SHP77 treated with DMSO at 0.1 percent for 48 hours (cell line): ENCODE measurements around the gene ATG13.
"Not testable (repeated sequence)": the region's sequence is repeated elsewhere in the genome, so short reads cannot be mapped to it uniquely, and the experiment has no call there.

Experiments
- DNase-seq: peaks from one replicate; lab custom pipeline; 2025; lab: John Stamatoyannopoulos, UW

Gene ATG13

DNA sequence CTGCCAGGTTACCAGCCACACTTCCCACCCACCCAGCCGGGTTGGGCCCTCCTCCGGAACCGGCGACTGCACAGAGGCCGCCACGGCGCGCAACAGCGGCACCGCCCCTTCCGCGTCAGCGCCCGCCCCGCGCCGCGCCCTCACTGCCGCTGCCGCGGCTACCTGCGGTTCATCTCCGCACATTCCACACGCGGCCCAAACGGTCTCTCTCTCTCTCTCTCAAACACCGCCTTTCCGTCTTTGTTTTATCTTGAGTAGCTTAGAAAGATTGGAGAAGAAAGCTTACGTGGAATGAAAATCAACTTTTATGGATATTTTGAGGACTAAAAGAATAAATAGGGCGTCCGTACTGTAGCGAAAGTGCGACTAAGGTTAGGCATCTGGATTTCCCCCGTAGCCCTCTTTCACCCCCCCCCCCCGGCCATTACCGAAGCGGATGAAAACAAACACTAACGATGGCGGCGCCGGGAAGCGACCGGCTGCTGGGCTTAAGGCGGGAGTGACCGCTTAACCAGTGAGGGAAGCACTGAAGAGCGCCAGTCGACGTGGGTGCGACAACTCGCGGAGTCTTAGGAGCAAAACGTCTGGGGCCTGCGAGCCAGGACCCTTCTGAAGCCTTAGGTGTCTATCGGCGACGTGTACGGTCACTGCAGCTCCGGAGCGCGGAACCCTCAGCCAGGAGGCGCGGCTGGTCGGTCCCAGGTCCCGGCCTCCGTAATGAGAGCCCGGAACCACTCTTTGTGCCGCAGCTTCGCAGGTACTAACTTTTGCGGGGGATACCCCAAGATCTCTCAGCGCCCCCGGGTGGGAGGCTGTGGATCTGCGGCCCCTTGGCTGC is at the start of gene ATG13, which contains the start of gene HARBI1:
ATG13 (plus strand) TSS at position 420 of the 838 bp plus-strand sequence. CDS start 26,739 bp downstream, outside the sequence.
HARBI1 (minus strand) TSS at position 94 of the 838 bp plus-strand sequence. CDS start 990 bp downstream, outside the sequence.
- peak; percentile 79 for DNase-seq

DNA sequence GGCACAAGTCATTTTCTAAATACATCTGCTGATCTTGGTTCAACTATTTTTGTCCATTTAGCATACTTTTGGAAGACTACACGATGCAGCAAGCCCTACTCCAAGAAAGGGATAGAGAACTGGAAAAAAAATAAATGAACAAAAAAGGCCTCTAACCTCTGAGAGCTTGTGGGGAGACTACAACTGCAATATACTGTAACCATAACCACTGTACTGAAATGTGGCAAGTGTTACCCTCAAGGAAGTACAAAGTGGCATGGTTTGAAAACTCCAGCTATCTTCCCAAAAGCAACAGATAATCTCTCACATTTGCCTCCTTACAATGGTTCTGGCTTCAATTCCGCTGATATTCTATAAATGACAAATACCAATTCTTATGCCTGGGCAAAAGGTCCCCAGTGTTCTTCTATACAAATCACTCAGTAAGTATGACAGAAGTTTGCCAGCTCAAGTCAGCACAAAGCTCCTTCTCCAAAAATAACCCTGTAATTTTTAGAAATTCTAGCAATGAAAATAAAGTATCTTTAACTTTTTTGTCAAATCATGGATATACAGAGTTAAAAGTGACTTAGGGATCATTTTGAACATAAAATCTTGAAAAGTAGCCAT is 46.5 kb upstream of the ATG13 start:
- no peak for DNase-seq

DNA sequence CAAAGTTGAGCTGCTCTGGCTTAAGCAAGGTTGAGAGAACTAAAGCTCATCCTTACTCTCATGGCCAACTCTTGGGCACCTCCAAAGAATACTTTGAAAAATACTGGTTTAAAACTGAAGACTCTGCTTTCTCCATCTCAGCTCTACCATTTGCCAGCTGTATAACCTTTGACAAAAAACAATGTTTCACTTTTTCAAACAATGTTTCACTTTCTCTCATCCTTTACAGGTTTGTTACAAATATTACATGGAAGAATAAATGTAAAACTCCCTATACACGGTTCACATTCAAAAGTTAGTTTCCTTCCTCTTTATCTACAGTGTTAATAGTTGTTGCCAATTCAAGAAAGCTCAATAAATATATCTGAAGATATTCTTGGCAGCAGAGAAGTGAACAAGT is 42.7 kb upstream of the ATG13 start:
- DNase-seq, result no peak

DNA sequence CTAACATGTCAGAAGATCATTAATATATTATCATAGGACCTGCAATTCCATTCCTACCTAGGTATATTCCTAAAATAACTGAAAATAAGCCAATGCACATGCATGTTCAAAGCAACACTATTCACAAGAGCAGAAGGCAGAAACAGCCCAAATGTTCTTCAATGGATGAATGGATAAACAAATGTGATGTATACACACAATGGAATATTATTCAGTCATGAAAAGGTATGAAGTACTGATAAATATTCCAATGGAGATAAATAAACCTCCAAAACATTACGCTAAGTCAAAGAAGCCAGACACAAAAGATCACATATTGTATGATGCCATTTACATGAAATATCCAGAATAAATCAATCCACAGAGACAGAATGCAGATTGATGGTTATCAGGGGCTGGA is 40.3 kb upstream of the ATG13 start:
- no peak for DNase-seq

DNA sequence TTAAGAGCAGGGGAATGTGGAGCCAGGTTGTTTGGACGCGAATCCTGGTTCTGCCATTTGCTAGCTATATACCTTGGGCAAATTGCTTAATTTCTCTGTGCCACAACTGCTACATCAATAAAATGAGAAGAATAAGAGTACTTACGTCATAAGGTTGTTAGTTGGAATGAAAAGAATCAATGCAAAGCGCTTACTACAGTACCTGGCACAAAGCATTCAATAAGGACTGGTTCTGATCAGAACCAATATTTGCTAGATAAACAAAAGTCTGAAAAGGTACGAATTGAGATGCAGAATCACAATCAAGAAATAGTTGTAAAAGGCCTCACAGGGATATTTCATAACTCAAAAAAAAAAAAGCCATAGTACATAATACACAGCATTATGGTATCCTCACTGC is 34.8 kb upstream of the ATG13 start:
- no peak for DNase-seq

DNA sequence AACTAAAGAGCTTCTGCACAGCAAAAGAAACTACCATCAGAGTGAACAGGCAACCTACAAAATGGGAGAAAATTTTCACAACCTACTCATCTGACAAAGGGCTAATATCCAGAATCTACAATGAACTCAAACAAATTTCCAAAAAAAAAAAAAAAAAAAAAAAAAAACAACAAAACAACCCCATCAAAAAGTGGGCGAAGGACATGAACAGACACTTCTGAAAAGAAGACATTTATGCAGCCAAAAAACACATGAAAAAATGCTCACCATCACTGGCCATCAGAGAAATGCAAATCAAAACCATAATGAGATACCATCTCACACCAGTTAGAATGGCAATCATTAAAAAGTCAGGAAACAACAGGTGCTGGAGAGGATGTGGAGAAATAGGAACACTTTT is 33.8 kb upstream of the ATG13 start:
- DNase-seq, result not testable (repeated sequence)

DNA sequence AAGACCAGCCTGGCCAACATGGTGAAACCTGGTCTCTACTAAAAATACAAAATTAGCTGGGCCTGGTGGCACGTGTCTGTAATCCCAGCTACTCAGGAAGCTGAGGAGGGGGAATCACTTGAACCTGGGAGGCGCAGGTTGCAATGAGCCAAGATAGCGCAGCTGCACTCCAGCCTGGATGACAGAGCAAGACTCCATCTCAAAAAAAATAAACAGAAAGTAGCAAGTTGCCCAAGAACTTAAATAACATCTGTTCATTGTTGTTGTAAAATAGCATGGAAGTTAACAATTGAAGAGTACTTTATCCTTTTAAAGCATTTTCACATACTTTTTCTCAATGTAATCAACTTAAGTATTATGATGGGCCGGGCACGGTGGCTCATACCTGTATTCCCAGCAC is 29.2 kb upstream of the ATG13 start:
- DNase-seq, result no peak

DNA sequence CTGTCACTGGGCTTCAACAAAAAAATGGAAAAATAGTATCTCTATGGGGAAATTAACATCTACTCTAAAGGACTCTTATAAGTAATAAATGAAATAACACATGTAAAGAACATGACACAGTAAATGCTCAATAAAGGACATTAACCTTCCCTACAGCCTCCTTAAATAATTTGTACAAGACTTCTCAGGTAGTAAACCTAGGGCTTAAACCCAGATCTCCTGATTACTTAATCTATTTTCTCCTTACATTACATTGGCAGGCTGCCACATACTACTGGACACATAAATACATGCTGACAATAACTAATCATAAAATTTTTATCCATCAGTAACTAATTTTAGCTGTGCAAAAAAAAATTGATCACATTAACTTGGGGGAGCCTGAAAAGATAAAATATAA is 28.4 kb upstream of the ATG13 start:
- DNase-seq, result no peak

DNA sequence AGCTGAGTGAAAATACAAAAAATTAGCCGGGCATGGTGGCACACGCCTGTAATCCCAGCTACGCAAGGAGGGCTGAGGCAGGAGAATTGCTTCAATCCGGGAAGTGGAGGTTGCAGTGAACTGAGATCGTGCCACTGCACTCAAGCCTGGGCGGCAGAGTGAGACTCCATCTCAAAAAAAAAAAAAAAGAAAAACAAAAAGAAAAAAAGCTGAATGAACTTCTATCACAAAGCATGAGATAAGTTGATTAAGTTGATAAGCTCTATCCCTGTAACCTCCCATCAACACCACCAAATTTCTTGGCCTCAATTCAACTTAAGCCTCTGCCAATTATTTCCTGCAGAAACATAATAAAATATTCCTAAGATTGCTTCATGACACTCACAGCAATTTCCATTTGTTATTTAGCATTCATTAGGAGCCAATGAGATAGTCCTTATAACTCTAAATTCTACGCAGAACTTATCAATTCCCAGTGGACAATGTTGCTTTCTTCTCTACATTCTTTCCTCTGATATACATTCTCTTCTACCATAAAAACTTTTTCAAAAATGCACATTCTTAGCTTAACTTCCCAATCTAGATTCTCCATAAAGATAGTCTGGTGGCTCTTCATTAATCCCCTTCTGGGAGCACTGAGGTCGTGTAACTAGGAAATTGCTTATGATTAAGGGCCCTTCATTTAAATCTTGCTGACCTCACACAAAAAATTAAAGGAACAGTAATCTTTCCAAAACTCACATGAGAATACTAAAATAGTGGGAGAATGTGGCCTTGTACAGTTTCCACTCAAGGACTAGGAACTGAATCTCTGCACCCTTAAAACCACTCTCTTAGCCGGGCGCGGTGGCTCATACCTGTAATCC is 26.4 kb upstream of the ATG13 start:
- DNase-seq, result no peak

DNA sequence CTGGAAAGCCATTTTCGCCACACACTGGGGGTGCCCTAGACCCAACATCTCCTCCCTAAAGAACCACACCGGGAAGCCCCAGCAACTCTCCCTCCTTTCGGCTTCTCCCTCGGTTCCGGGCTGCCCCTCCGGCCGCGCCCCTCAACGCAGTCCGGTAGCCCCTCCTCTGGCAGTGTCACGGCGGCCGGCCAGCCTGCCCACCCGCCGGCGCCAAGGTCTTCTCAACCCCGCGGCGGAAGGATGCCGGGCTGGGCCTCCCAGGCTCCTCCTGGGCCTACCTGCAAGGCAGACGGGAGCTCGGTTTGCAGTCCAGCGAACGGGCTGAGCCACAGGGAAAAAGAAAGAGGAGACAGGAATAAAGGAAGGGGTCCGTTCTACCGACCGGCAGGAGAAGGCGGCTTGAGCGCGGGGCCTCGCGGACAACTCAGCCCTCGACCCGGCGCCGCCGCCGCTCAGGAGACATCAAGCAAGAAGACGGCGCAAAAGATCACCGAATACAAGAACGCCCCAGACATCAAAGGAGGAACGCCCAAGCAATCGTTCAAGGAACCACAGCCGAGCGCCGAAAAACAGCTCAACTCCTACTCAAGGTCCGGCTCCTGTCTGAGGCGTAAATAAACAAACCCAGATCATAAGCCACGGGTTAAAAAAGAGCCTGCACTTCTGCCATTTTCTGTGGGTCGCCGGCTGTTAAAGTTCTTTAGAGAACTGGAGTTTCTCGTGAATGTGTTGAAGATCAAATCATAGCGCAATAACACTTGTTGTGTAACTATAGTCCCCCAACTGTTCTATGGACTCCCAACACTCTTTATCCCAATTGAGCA is 23.6 kb upstream of the ATG13 start, which contains the start of gene AMBRA1:
AMBRA1 (minus strand) TSS at position 474 of the 824 bp plus-strand sequence. CDS start 45,643 bp downstream, outside the sequence.
- DNase-seq, result peak; percentile 86

DNA sequence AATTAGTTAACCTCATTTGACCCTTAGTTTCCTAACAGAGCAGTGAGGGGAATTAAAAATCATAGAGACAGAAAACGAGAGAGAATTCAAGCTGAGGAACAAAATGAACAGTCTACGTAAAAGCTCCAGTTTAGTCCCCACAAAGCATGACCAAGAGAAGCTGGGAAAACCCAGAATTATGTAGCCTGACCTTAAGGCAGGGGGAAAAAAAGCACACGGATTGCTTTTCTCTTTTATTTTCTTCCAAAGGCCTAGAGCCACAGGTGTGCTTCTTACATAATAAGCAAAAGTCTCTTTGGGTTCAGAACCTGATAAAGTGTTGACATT is 23.0 kb upstream of the ATG13 start:
- DNase-seq, result no peak

DNA sequence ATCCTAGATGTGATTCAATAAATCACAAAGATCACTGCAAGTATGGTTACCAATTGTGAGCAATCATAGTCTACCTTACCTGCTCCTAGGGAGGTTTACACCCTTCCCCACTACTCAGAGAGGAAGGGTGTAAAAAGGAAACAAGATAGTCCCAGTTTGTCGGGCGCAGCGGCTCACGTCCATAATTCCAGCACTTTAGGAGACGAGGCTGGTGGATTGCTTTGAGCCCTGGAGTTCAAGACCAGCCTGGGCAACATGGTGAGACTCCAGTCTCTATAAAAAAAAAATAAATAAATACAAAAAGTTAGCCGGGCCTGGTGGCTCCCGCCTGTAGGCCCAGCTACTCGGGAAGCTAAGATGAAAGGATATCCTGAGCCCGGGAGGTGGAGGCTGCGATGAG is 22.6 kb upstream of the ATG13 start:
- DNase-seq, result no peak

DNA sequence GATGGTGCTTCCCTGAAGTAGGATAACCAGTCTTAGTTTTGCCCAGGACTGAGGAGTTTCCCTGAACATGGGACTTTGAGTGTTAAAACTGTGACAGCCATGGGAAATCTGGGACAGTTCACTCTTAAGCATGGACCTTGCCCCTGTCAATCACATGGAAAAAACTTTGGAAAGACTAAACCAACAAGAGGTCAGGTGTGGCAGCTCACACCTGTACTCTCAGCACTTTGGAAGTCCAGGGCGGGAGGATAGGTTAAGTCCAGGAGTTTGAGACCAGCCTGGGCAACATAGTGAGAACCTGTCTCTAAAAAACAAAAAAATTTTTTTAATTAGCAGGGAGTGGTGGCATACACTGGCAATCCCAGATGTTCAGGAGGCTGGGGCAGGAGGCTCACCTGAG is 20.2 kb upstream of the ATG13 start:
- DNase-seq, result no peak

DNA sequence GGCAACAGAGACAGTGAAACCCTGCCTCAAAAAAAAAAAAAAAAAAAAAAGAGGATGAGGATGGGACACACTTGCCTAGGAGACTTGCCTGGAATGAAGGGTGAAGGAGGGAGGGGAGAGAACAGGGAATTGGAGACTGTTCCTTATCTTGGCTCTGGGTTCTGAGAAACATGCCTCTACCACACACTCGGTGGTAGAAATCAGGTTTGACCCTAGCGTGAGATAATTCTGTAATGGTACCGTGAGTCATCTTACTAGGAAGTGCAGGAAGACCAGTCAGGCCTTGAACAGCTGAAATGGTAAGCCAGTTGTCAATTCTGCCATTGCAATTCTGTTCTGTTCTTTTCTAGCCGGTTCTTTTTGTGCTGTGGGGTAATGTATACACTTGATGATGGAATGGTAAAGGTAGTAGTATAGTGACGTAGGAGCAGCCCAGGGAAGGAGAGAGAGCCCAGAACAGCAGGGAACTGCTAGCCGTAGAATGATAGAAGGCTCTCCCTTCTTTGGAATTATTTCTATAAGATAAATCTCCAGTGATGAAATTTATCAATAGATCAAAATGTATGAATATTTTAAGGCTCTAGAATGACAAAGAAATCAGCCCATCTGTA is 19.6 kb upstream of the ATG13 start:
- no peak for DNase-seq

DNA sequence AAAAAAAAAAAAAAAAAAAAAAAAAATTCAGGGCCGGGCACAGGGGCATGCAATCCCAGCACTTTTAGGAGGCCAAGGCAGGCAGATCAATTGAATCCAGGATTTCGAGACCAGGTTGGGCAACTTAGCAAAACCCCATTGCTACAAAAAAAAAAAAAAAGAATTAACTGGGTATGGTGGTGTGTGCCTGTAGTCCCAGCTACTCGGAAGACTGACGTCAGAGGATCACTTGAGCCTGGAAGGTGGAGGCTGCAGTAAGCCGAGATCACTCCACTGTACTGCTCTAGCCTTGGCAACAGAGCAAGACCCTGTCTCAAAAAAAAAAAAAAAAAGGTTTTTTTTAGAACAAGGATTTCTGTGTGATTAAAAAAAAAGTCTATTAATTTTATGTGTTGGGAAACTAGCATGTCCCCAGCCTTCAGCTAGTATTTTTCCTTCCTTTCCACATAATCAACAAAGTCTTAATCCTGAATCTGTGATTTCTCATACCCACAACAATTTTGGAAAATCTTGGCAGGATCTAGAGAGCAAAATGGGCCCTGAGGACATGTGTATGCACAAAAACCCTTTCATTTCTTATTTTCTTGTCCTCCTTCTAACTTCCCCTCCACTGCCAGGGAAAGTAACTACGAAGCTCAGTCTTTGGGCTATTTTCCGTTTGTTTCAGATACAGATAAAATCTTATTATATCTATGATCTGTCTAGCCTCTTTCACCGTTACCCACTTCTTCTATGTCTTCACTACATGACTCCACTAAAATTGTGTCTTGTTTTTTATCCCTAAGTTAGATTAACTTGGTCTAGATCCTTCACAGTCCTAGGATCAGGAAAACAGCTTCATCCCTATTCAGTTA is 17.8 kb upstream of the ATG13 start:
- no peak for DNase-seq

DNA sequence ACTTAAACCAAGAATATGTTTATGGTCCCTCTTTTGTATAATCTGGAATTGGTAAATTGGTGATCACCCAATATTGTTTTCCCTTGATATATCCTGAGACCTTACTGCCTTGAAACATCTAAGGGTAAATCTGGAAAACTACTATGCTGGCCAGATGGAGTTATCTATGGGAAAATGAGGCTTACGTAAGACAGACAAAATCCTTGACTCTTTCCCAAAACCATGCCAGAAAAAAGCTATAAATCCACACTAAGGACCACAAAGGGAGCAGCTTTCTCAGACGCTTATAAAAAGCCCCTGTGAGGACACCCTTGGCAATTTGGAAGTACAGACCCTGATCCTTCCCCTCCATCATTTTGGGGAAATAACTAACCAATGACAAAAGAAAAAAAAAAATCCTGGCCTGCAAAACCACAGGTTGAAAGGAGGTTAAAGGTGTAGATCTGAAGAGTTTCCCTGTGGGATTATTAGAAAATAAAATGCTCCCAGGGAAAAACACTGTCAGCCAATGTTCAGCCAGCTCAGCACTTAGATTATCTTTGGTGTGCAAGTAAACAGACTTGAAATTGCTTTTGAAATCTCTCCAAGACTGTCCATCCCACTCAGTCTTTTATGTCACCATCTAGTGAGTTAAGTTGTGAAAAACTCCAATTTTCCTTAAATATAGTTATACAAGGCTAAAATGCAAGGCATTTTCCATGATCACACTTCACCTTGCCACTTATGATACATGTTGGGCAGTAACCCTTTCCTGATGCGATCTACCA is 17.0 kb upstream of the ATG13 start:
- DNase-seq, result no peak

DNA sequence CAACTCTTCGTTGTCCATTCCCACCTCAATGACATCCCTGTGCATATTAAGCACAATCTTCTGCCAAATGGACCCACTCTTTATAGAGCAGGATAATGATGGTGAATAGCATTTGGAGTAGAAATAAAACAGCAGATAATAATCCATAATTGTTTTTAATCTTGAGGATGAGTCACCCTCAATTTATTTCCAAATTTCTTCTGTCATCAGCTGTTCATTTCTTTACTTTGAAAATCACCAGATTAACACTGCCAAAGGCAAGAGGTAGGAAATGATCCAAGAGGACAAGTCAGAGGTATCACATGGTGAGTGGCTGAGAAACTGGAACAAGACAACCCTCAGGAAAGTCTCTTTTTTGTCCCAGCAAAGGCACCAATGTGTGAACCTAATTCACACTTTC is 16.2 kb upstream of the ATG13 start:
- DNase-seq, result no peak

DNA sequence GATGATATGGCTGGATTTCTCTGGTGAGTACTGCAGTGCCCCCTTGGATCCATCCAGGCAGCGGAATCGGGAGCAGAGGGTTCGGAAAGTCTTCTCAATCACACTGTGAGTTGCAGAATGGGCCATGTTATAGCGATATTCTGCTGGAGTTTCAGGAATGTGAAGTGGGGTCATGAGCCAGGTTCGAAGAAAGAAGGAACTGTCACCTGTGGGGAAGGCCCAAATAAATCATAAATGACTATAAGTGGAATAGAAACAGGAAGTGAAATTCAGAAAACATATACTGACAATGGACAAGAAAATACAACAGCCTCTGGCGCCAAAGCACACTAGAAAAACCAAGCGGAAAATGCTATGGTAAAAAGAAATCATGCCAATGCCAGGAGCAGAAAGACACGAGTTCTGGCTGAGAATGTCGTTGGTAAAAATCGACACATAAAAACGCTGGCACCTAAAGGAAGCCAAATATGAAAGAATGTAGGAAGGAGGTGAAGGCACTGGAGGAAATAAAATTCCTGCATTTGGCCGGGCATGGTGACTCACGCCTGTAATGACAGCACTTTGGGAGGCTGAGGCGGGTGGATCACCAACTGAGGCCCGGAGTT is 13.5 kb upstream of the ATG13 start:
- DNase-seq, result no peak

DNA sequence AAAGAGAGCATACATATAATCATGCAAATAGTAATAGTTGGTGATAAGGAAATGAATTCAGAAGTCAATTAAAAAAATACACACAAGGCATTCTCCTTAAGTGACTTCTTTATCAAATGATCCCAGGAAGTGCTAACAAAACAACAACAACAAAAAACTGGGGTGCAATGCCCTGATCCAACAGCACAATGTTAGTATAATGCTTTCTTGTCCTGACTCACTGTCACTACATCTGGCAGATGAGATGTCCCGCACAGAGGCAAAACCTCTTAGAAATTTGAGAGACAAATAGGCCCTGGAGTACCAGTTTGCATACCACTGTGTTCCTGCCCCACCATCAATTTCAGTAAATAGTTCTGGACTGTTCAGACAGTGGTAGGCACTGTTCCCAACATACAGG is 12.6 kb upstream of the ATG13 start:
- no peak for DNase-seq
